ENCODE measurements around the gene TH.
"Not testable (repeated sequence)": the region's sequence is repeated elsewhere in the genome, so short reads cannot be mapped to it uniquely, and the experiment has no call there.

The TH gene

GRCh38 chr11:2178055-2178773 lies 6.6 kb upstream of the TH start:
- not testable (repeated sequence) for H3K4me1 Mint-ChIP-seq, H3K36me3 Mint-ChIP-seq, ATAC-seq, H3K4me3 Mint-ChIP-seq, H3K27ac Mint-ChIP-seq, H3K9me3 Mint-ChIP-seq
- H3K27me3 Mint-ChIP-seq: peaks cover 24% of the 10 kb centered on the region

DNA sequence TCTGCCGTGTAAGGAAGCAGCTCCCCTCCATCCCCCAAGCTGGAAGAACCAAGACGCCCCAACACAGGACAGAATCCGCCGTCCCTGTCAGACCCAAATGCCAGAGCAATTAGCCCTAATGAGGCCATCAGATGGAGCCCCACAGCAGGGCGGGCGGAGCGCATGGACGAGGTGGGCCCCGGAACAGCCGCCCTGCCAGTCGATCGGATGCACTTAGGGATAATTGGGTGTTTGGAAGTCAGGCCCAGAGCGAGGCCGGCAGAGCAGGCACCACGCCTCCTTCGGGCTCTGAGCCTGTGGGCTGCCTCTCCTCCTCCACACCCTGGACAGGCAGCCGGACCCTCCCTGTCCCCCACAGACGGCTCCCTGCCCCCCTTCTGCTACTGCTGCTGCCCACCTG lies 5.5 kb upstream of the TH start:
- H3K9me3 Mint-ChIP-seq: no peaks in the 10 kb centered on the region
- peaks cover 29% of the 10 kb centered on the region for H3K27me3 Mint-ChIP-seq
- no peaks in the 10 kb centered on the region for H3K4me1 Mint-ChIP-seq
- no peak for ATAC-seq
- H3K4me3 Mint-ChIP-seq: no peak overlapping the region
- H3K27ac Mint-ChIP-seq: no peak overlapping the region
- H3K36me3 Mint-ChIP-seq: no peaks in the 10 kb centered on the region

DNA sequence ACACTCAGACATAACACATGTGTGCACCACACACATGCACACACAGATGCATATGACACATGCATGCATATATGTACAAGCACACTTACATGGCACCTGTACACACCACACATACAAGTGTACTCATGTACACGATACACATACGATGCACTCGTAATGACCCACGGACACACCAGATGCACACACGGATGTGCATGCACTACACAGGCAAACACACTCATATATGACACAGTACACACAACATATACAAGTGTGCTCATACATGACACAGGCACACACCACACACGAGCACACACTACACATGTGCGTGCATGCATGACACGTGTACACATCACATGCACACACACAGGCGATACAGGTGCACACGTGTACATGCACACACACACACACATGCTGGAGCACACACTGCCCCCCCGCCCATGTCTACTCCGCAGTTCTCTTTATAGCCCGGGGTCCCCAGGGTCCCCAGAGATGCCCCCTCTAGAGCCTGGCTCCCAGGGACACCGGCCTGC lies 4.8 kb upstream of the TH start:
- Mint-ChIP-seq H3K4me3 (no peak overlapping the region), H3K27ac (no peak overlapping the region), H3K27me3 (peaks cover 29% of the 10 kb centered on the region), H3K4me1 (no peaks in the 10 kb centered on the region), H3K36me3 (no peaks in the 10 kb centered on the region), H3K9me3 (no peaks in the 10 kb centered on the region)
- no peak for ATAC-seq

DNA sequence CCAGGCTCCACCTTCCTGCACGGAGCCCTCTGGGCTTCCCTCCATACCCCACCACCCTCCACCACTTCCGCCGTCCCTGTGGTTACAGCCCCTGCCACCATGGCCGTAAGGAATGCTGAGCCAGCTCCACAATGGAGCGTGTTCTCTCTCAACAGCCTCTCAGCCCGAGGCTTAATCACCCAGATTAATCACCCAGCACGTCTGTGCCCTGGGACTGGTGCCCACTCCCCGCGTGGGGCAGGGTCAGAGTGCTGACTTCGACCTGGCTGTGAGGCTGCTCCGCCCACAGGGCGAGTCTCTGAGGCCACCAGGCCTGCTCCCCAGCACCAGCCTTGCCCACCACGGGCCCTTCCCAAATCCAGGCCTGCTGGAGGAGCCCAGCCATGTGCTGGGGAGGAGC lies 4.0 kb upstream of the TH start:
- H3K4me1 Mint-ChIP-seq: no peaks in the 10 kb centered on the region
- no peak for ATAC-seq
- peaks cover 23% of the 10 kb centered on the region for H3K27me3 Mint-ChIP-seq
- no peaks in the 10 kb centered on the region for H3K36me3 Mint-ChIP-seq
- H3K27ac Mint-ChIP-seq: no peak overlapping the region
- no peaks in the 10 kb centered on the region for H3K9me3 Mint-ChIP-seq
- H3K4me3 Mint-ChIP-seq: no peak overlapping the region

GRCh38 chr11:2174361-2174760 lies 2.7 kb upstream of the TH start:
- Mint-ChIP-seq H3K9me3 (no peaks in the 10 kb centered on the region), H3K4me3 (no peak overlapping the region), H3K27me3 (peaks cover 19% of the 10 kb centered on the region), H3K36me3 (no peaks in the 10 kb centered on the region), H3K4me1 (no peaks in the 10 kb centered on the region), H3K27ac (no peak overlapping the region)
- ATAC-seq: no peak

- no peaks in the 10 kb centered on the region for H3K9me3 Mint-ChIP-seq
- no peaks in the 10 kb centered on the region for H3K4me1 Mint-ChIP-seq
- ATAC-seq: no peak
- peaks cover 21% of the 10 kb centered on the region for H3K27me3 Mint-ChIP-seq
- no peak overlapping the region for H3K4me3 Mint-ChIP-seq
- H3K27ac Mint-ChIP-seq: no peak overlapping the region
- no peaks in the 10 kb centered on the region for H3K36me3 Mint-ChIP-seq
Measured at GRCh38 chr11:2173761-2174160, 2.1 kb upstream of the TH start.

GRCh38 chr11:2173150-2173693 lies 1.6 kb upstream of the TH start:
- H3K9me3 Mint-ChIP-seq: no peaks in the 10 kb centered on the region
- H3K4me1 Mint-ChIP-seq: no peaks in the 10 kb centered on the region
- no peak overlapping the region for H3K27ac Mint-ChIP-seq
- H3K27me3 Mint-ChIP-seq: peaks cover 26% of the 10 kb centered on the region
- no peaks in the 10 kb centered on the region for H3K36me3 Mint-ChIP-seq
- H3K4me3 Mint-ChIP-seq: no peak overlapping the region
- no peak for ATAC-seq

DNA sequence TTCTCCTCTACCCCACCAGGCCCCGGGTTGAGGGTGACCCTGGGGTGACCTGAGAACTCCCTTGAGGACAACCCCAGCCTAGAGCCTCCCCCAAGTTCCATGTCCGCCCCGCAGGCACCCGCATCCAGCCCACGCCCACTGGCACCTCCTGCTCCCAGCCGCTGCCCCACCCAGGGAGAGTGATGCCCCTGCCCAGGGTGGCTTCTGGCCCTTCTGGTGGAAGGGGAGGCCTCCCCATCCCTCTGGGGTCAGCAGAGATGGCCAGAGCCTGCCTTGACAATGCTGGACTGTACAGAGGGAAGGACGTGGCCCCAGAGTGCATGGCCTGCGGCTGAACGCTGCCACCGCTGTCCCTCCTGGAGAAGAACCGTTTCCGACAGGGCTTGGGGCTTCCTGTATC lies 1.1 kb upstream of the TH start:
- H3K4me3 Mint-ChIP-seq: no peak overlapping the region
- H3K27ac Mint-ChIP-seq: no peak overlapping the region
- no peaks in the 10 kb centered on the region for H3K4me1 Mint-ChIP-seq
- no peak for ATAC-seq
- H3K36me3 Mint-ChIP-seq: no peaks in the 10 kb centered on the region
- no peaks in the 10 kb centered on the region for H3K9me3 Mint-ChIP-seq
- peaks cover 32% of the 10 kb centered on the region for H3K27me3 Mint-ChIP-seq

DNA sequence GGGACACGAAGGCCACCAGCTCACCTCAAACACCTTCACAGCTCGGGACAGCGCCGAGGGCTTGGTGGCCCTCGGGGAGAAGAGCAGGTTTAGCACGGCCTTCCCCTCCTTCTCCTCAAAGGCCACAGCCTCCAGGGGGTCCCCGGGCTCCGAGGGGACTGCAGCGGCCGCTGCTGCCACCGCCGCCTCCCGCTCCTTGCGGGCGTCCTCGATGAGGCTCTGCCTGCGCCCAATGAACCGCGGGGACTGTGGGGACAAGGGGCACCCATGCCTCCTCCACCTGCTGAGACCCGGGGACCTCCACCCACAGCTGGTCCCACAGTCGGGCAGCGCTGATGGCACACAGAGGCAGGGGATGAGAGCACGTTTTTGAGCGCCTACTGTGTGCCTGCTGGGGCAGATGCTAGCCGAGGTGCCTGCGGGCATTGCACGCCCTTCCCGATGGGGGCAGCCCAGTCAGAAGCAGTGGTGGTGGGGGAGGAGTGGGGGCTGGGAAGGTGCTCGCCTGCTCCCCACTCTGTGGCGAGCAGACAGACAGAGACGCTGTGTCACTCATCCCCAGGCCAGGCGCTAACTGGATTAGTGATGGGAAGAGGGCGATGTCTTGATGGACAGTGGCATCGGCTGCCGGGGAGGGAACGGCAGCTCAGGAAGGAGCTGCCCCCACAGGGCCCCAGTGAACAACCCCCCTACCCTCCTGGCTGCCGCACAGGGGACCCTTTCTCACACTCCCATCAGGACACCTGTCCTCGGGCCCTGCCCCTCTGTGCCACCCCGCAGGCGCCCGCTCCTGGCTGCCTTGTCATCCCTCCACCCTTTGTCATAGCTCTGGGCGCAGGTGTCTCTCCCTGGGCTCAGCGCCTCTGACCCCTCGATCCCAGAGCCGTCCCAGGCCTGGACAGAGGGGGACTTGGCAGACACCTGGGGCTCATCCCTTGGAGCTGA lies 1.7 kb downstream of the TH start:
- H3K9me3 Mint-ChIP-seq: no peaks in the 10 kb centered on the region
- H3K27ac Mint-ChIP-seq: no peak overlapping the region
- no peak overlapping the region for H3K4me3 Mint-ChIP-seq
- peaks cover 50% of the 10 kb centered on the region for H3K27me3 Mint-ChIP-seq
- H3K4me1 Mint-ChIP-seq: no peaks in the 10 kb centered on the region
- no peak for ATAC-seq
- H3K36me3 Mint-ChIP-seq: no peaks in the 10 kb centered on the region

DNA sequence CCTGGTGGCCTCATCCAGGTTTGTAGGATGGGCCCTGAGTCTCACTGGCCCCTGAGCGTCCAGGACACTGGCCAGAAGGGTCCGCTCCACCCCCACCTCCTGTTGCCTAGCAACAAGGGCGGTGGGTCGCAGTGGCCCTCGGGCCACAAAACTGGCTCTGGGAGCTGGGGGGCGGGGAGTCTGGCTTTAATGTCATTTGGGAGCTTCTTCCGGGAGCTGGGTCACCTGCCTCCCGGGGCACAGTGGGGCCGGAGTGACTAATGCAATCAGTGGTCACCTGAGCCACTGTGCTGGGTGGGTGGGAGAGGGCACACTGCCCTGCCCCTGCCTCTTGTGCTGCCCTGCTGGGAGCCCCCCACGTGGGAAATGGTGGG lies 2.6 kb downstream of the TH start:
- Mint-ChIP-seq H3K36me3 (no peaks in the 10 kb centered on the region), H3K27me3 (peaks cover 51% of the 10 kb centered on the region), H3K4me3 (no peak overlapping the region), H3K4me1 (no peaks in the 10 kb centered on the region), H3K9me3 (no peaks in the 10 kb centered on the region), H3K27ac (no peak overlapping the region)
- no peak for ATAC-seq

DNA sequence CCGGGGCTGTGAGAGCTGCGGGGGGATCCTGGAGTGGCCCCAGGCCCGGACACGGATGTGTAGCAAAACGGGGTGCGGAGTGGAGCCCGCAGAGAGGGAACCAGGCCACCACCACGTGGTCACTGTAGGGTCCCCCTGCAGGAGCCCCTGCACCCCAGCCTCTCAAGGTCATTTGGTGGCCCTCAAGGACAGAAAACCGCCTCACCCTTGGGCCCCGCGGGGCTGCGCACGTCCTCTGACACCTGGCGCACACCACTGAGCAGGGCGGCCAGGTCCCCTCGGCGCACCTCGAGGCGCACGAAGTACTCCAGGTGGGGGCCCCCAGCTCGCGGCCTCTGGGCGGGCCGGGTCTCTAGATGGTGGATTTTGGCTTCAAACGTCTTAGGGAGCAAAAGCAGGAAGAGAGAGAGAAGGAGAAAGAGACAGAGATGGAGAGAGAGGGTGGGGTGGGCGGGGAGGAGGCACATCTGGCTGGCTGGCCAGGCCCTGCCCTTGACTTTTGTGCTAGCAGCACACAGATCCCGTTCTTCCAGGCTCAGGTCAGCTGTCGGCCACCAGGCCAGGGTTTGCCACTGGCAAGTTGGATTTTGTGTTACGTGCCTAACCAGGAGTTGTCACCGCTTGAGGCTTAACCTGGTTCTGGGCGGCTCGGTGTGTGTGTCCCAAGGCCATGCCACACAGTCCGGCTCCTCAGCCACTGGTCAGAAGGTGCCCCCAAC lies 3.2 kb downstream of the TH start:
- Mint-ChIP-seq H3K27me3 (peaks cover 54% of the 10 kb centered on the region), H3K4me3 (no peak overlapping the region), H3K27ac (no peak overlapping the region), H3K4me1 (no peaks in the 10 kb centered on the region), H3K36me3 (no peaks in the 10 kb centered on the region), H3K9me3 (no peaks in the 10 kb centered on the region)
- ATAC-seq: no peak

GRCh38 chr11:2167141-2168045 lies 4.2 kb downstream of the TH start:
- H3K4me1 Mint-ChIP-seq: no peaks in the 10 kb centered on the region
- H3K9me3 Mint-ChIP-seq: no peaks in the 10 kb centered on the region
- peaks cover 57% of the 10 kb centered on the region for H3K27me3 Mint-ChIP-seq
- ATAC-seq: no peak
- H3K27ac Mint-ChIP-seq: no peak overlapping the region
- H3K36me3 Mint-ChIP-seq: no peaks in the 10 kb centered on the region
- H3K4me3 Mint-ChIP-seq: no peak overlapping the region

DNA sequence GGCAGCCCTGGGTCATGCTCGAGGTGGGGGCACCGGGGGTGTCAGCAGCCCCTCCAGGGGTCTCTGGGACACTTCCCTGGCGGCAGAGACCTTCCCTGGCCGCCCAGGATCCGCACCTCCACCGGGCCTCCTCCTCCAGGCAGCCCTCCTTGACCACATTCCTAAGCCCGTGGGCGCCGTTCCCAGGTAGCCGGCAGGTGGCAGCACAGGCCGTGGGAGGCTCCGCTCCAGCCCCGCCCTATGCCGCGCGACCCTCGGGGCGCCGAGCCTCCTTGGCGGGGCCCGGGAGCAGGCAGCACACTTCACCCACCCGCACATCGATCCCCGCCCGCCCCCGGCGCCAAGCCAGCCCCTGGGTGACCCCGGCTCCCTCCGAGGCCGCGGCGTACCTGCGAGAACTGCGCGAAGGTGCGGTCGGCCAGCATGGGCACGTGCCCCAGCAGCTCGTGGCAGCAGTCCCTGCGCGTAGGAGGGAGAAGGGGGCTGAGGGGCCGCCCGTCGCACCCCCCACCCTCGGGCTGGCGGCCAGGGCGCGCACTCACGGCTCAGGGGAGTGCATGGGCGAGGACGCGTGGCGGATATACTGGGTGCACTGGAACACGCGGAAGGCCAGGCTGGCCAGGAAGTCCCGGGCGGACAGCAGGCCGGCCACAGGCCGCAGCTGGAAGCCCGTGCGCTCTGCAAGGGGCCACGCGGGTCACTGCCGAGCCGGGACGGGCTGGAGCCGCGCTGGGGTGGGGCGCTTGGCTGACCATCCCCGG lies 5.3 kb downstream of the TH start:
- ATAC-seq: no peak
- no peak overlapping the region for H3K27ac Mint-ChIP-seq
- no peaks in the 10 kb centered on the region for H3K36me3 Mint-ChIP-seq
- no peaks in the 10 kb centered on the region for H3K9me3 Mint-ChIP-seq
- no peaks in the 10 kb centered on the region for H3K4me1 Mint-ChIP-seq
- no peak overlapping the region for H3K4me3 Mint-ChIP-seq
- H3K27me3 Mint-ChIP-seq: peaks cover 64% of the 10 kb centered on the region

DNA sequence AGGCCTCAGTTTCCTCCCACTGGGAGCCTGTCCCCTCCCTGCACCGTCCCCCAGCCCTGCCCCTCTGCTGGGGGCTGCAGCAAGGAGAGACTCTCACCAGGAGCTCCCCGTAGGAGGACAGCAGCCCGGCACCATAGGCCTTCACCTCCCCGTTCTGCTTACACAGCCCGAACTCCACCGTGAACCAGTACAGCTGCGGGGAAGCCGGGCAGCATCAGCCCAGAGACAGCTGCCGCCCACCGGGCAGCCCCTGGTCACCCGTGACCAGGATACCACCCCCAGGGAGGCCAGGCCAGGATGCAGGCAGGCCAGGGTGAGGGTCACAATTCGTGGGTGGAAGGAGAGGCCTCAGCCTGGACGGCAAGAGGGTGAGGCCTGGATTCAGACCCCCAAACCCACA lies 6.0 kb downstream of the TH start:
- H3K4me3 Mint-ChIP-seq: no peak overlapping the region
- no peak for ATAC-seq
- no peaks in the 10 kb centered on the region for H3K9me3 Mint-ChIP-seq
- H3K27ac Mint-ChIP-seq: no peak overlapping the region
- no peaks in the 10 kb centered on the region for H3K4me1 Mint-ChIP-seq
- no peaks in the 10 kb centered on the region for H3K36me3 Mint-ChIP-seq
- peaks cover 70% of the 10 kb centered on the region for H3K27me3 Mint-ChIP-seq

Measured in stimulated activated memory B cell treated with anti-CD40 and anti-IgM and Interleukin-4, amounts not matched to agents 10 μg/mL and 1 μg/mL and 100 μg/mL, for 72 hours (primary cell).